ENCODE measurements around the gene MICOS13. TPM values are rescaled to one million over a fixed set of nuclear protein-coding genes. Genes with fewer than 3 reads are reported as not detected.

Gene MICOS13
- total and polyA plus RNA-seq, 10 of the 15 experiments (the other 5 are each of a cell fraction or from before 2014, with no cell fraction given) = 9.4 to 211 (median 51.3) TPM

- WGBS (ENCODE audit: insufficient coverage, insufficient replicate concordance, low lambda C conversion rate, missing lambda C conversion rate) = 78% methylated on average over 5 of the region's 5 CpGs
- ChIA-PET SMC1A (ENCODE audit: uncharacterized antibody, unreplicated experiment) (no interaction called here), CTCF (no interaction called here), RAD21 (ENCODE audit: unreplicated experiment) (no interaction called here), POLR2A (no interaction called here)
- H3K4me2 ChIP-seq (ENCODE audit: control insufficient read depth, insufficient read depth) = no peak overlapping the region
- no peak overlapping the region for H3K9ac ChIP-seq (ENCODE audit: control insufficient read depth, insufficient read depth, low read length)
- H3K27me3 ChIP-seq (replicated peaks in 1 of 2; ENCODE audit: control insufficient read depth in 2 of 2, insufficient read depth in 2 of 2, low read length in 1 of 2) = no peaks in the 10 kb centered on the region
- H3K4me1 ChIP-seq (ENCODE audit: control insufficient read depth, insufficient read depth, low read length) = peaks cover 14% of the 10 kb centered on the region
- H4K20me1 ChIP-seq (ENCODE audit: control insufficient read depth, insufficient read depth) = peaks cover 4% of the 10 kb centered on the region
- DNase-seq (ENCODE audit: low read depth, low spot score) (no peak), FAIRE-seq (no peak), ATAC-seq (no peak)
- H3K27ac ChIP-seq (ENCODE audit: control insufficient read depth, insufficient read depth) = no peak overlapping the region
- in situ Hi-C loops (cut with MboI) = no loop called here
- intact Hi-C loops (cut with micrococcal nuclease; ENCODE audit: unreplicated experiment) = no loop called here
- H3K9me3 ChIP-seq (replicated peaks; ENCODE audit: control insufficient read depth, insufficient read depth, low read length) = no peaks in the 10 kb centered on the region
- no peak overlapping the region for H2AFZ ChIP-seq (ENCODE audit: control insufficient read depth, low read depth, low read length)
- no TSS peak for BruUV-seq (replicated peaks)
- peaks cover 12 to 19% of the 10 kb centered on the region in 2 experiments for H3K36me3 ChIP-seq (ENCODE audit: control insufficient read depth in 2 of 2, insufficient read depth in 2 of 2, low read length in 1 of 2)
- TF ChIP-seq, protein P1, sequence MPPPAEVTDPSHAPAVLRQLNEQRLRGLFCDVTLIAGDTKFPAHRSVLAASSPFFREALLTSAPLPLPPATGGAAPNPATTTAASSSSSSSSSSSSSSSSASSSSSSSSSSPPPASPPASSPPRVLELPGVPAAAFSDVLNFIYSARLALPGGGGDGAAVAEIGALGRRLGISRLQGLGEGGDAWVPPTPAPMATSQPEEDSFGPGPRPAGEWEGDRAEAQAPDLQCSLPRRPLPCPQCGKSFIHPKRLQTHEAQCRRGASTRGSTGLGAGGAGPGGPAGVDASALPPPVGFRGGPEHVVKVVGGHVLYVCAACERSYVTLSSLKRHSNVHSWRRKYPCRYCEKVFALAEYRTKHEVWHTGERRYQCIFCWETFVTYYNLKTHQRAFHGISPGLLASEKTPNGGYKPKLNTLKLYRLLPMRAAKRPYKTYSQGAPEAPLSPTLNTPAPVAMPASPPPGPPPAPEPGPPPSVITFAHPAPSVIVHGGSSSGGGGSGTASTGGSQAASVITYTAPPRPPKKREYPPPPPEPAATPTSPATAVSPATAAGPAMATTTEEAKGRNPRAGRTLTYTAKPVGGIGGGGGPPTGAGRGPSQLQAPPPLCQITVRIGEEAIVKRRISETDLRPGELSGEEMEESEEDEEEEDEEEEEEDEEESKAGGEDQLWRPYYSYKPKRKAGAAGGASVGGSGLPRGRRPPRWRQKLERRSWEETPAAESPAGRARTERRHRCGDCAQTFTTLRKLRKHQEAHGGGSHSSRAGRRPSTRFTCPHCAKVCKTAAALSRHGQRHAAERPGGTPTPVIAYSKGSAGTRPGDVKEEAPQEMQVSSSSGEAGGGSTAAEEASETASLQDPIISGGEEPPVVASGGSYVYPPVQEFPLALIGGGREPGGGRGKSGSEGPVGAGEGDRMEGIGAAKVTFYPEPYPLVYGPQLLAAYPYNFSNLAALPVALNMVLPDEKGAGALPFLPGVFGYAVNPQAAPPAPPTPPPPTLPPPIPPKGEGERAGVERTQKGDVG (CRISPR knock-in tag; IDR thresholded peaks at IDR 0.05) = no peak
- TF ChIP-seq ZNF207 (IDR thresholded peaks at IDR 0.05; ENCODE audit: borderline replicate concordance) (no peak), POU2F2 (IDR thresholded peaks at IDR 0.05; ENCODE audit: borderline replicate concordance, low read depth, low read length) (no peak), SP1 (IDR thresholded peaks at IDR 0.05; ENCODE audit: low read depth, low read length) (no peak), TARDBP (IDR thresholded peaks at IDR 0.05; ENCODE audit: borderline replicate concordance) (no peak), MYC (IDR thresholded peaks at IDR 0.05; ENCODE audit: insufficient read depth, insufficient read length, insufficient replicate concordance, low read length, severe bottlenecking) (no peak), HSF1 (IDR thresholded peaks at IDR 0.05; ENCODE audit: low read depth, low read length) (no peak), BRCA1 (IDR thresholded peaks at IDR 0.05; ENCODE audit: low read depth, low read length) (no peak), IKZF1 (conservative IDR thresholded peaks at IDR 0.05) (no peak), TCF3 (IDR thresholded peaks at IDR 0.05; ENCODE audit: borderline replicate concordance, insufficient read depth, low read depth, low read length) (no peak), TAF1 (IDR thresholded peaks at IDR 0.05; ENCODE audit: borderline replicate concordance, low read depth, low read length) (no peak), CBX5 (IDR thresholded peaks at IDR 0.05; ENCODE audit: low read depth) (no peak), CREM (IDR thresholded peaks at IDR 0.05; ENCODE audit: low read depth) (no peak)
- TF ChIP-seq, protein P2, sequence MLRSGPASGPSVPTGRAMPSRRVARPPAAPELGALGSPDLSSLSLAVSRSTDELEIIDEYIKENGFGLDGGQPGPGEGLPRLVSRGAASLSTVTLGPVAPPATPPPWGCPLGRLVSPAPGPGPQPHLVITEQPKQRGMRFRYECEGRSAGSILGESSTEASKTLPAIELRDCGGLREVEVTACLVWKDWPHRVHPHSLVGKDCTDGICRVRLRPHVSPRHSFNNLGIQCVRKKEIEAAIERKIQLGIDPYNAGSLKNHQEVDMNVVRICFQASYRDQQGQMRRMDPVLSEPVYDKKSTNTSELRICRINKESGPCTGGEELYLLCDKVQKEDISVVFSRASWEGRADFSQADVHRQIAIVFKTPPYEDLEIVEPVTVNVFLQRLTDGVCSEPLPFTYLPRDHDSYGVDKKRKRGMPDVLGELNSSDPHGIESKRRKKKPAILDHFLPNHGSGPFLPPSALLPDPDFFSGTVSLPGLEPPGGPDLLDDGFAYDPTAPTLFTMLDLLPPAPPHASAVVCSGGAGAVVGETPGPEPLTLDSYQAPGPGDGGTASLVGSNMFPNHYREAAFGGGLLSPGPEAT (IDR thresholded peaks at IDR 0.05; ENCODE audit: low read depth) = no peak
- peaks cover 81% of the 10 kb centered on the region for H3K79me2 ChIP-seq (ENCODE audit: control insufficient read depth, insufficient read depth, low read length)
- no peak overlapping the region for H3K4me3 ChIP-seq
Measured at GRCh38 chr19:5632657-5633056, 47.7 kb downstream of the MICOS13 start.

Measured in GM12878 (cell line).